ENCODE data around the gene RNASE9.
"Not testable (repeated sequence)": the region's sequence is repeated elsewhere in the genome, so short reads cannot be mapped to it uniquely, and the experiment has no call there.

Gene RNASE9

DNA sequence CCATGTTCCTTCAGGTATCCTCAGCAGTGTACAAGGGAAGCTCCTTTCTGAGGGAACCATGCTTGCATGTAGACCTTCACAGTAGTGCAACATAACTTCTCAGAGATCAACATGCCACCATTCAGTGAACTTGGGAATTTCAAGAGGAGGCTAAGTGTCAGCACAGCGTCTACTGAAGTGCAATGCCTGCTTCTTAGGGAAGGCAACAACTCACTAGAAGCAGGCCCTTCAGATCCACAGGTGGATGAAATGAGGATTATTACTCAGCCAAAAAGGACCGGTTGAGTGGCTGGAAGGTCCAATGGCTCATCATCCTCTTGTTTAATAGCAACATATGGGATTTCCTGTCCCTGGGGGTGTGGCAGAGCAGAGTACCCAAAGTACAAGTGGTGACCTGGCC, 36.8 kb downstream of the RNASE9 start:
- in situ Hi-C loops (cut with HindIII; ENCODE audit: low sequenced_read_pairs) = no loop called here

DNA sequence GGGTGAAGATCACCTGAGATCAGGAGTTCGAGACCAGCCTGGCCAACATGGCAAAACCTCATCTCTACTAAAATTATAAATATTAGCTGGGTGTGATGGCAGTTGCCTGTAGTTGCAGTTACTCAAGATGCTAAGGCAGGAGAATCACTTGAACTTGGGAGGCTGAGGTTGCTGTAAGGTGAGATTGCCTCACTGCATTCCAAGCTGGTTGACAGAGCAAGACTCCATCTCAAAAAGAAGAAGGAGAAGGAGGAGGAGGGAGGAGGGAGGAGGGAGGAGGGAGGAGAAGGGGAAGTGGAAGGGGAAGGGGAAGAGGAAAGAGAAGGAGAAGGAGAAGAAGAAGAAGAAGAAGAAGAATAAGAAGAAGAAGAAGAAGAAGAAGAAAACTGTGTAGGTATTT, 38.5 kb downstream of the RNASE9 start:
- in situ Hi-C loops (cut with HindIII; ENCODE audit: low sequenced_read_pairs) = no loop called here

DNA sequence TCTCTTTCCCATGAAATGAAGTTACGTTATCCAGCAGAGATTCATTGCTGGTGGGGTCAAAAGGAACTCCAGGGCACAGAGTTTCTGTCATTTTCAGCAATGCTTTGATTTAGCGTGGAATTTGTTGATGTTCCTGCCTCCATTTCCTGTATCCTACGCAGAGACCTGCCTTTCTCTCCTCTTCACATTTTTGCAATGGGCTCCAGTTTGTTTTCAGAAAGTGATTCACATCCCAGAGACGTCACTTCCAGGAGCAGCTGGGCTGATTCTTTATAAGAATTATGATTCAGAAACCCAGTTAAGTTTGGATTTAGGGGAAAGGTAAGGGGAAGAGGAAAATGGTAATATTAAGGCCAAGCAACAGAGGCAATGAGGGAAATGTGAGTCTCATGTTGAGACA, 43.9 kb downstream of the RNASE9 start:
- in situ Hi-C loops (cut with HindIII; ENCODE audit: low sequenced_read_pairs) = no loop called here

DNA sequence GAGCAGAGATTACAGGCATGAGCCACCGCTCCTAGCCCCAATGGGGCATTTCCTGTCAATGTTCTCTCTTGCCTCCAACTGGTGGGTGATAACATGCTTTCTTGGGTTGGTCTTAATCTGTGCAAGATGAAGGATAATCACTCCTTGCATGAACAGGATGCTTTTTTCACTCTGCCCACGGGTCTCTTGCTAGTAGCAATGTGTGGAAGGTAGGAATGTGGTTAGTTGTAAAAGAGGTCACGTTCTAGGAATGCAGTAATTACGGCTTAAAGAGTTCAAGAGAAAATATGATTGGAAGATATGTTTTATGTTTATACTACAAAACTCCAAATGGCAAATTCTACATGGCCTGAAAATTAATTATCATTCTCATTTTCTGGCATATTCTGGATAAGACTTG, 45.0 kb downstream of the RNASE9 start:
- in situ Hi-C loops (cut with HindIII; ENCODE audit: low sequenced_read_pairs) = no loop called here

DNA sequence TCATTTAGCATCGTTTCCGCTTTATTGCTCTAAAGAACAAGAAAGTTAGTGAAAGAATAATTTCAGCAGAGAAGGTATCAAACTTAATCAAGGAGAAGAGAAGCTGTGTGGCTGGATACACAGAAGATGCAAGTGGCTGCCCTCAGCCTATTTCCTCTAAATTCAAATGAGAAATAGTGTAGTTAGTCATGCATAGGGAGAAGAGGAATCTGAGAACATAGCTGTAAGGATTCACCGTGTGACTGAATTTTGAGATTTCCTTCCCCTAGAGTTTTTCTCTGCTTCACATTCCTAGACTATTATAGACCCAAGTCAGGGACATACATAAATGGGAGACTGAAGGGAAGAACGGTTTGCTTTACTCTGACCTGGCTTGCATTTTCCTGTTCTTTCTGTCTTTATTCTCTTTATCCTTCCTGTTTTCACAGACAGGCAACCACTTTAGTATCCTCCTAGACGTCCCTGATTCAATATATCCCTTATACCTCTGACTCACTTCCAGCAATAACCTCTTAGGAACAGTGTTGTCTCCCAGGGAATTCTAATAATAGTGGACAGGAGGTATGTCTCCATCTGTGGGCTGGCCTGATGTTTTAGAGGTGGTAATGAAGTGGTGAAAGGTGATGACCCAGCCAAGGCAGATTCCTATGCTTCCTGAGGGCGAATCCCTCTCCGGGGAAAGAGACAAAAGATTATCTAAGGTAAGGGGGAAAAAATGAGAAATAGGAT, 48.5 kb downstream of the RNASE9 start:
- in situ Hi-C loops (cut with HindIII; ENCODE audit: low sequenced_read_pairs) = no loop called here

DNA sequence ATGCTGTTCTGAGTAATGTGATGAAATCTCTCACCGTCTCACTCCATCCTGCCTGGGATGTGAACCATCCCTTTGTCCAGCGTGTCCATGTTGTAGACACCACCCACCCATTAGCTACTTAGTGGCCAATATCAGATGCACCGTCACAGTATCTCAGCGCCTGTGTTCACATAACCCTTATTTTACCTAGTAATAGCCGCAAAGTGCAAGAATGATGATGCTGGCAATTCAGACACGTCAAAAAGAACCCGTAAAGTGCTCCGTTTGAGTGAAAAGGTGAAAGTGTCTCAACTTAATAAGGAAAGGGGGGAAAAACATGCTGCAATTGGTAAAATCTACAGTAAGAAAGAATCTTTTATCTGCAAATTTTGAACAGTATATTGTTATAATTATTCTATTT, 52.5 kb downstream of the RNASE9 start:
- in situ Hi-C loops (cut with HindIII; ENCODE audit: low sequenced_read_pairs) = no loop called here

DNA sequence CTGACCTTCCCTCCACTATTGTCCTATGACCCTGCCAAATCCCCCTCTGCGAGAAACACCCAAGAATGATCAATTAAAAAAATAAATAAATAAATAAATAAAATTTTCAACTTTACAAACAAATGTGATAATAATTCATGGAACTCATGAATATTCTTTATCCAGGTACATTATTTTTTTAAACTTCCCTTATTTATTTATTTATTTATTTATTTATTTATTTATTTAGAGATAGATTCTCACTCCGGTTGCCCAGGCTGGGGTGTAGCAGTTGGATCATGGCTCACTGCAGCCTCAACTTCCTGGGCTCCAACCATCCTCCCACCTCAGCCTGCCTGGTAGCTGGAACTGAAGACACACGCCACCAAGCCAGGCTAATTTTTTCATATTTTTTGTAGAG, 53.3 kb downstream of the RNASE9 start:
- in situ Hi-C loops (cut with HindIII; ENCODE audit: low sequenced_read_pairs) = not testable (repeated sequence)

DNA sequence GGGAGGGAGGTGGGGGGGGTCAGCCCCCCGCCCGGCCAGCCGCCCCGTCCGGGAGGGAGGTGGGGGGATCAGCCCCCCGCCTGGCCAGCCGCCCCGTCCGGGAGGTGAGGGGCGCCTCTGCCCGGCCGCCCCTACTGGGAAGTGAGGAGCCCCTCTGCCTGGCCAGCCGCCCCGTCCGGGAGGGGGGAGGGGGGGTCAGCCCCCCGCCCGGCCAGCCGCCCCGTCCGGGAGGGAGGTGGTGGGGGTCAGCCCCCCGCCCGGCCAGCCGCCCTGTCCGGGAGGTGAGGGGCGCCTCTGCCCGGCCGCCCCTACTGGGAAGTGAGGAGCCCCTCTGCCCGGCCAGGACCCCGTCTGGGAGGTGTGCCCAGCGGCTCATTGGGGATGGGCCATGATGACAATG, 54.1 kb downstream of the RNASE9 start:
- in situ Hi-C loops (cut with HindIII; ENCODE audit: low sequenced_read_pairs) = not testable (repeated sequence)

DNA sequence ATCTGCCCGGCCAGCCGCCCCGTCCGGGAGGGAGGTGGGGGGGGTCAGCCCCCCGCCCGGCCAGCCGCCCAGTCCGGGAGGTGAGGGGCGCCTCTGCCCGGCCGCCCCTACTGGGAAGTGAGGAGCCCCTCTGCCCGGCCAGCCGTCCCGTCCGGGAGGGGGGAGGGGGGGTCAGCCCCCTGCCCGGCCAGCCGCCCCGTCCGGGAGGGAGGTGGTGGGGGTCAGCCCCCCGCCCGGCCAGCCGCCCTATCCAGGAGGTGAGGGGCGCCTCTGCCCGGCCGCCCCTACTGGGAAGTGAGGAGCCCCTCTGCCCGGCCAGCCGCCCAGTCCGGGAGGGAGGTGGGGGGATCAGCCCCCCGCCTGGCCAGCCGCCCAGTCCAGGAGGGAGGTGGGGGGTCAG, 54.6 kb downstream of the RNASE9 start:
- in situ Hi-C loops (cut with HindIII; ENCODE audit: low sequenced_read_pairs) = not testable (repeated sequence)
